OCI-LY7 (cell line): Measurements from ENCODE around the gene KIF22. TPM values are rescaled to one million over a fixed set of nuclear protein-coding genes. Genes with fewer than 3 reads are reported as not detected.

Experiments used
- BruUV-seq: library from RNA; stranded (reverse); fragments of 400-500 nt; replicated peaks from 2 replicates; lab custom pipeline; 2021; lab: Mats Ljungman, UMichigan
- CTCF ChIA-PET: fragments of 300-600 bp; sonication (Branson Sonifier 250); formaldehyde crosslinking; loops from one replicate; lab custom pipeline; 2022; ENCODE audit warnings: antibody characterized with exemption; ENCODE audit not compliant: unreplicated experiment; lab: Charles Lee
- POLR2A ChIA-PET: fragments of 300-600 bp; sonication (Branson Sonifier 250); formaldehyde crosslinking; loops from one replicate; lab custom pipeline; 2022; ENCODE audit warnings: antibody characterized with exemption; lab: Charles Lee
- DNase-seq: peaks from one replicate; pipeline ENCODE4 v3.0.0-alpha.2; 2015; ENCODE audit warnings: low spot score
- H2AFZ ChIP-seq: fragments of 200-600 bp; sonication (generic), shearing (Covaris generic); 2 replicates; pipeline ENCODE4 v1.6.1; 2014; ENCODE audit warnings: mild to moderate bottlenecking, antibody characterized with exemption, low read length, moderate library complexity
- H3K27ac ChIP-seq: fragments of 200-600 bp; sonication (generic); 2 replicates; pipeline ENCODE4 v1.5.1; 2014; ENCODE audit warnings: mixed run types, low read depth, mild to moderate bottlenecking, moderate library complexity, low read length, inconsistent platforms; ENCODE audit not compliant: poor library complexity, severe bottlenecking
- H3K36me3 ChIP-seq: fragments of 200-600 bp; sonication (generic); 2 replicates; pipeline ENCODE4 v1.6.1; 2014; ENCODE audit warnings: mild to moderate bottlenecking, antibody characterized with exemption, low read length, moderate library complexity, mixed read lengths; ENCODE audit not compliant: insufficient read depth
- H3K4me1 ChIP-seq: fragments of 200-600 bp; sonication (generic); 2 replicates; pipeline ENCODE4 v1.5.1; 2014; ENCODE audit warnings: mild to moderate bottlenecking, low read length; ENCODE audit not compliant: insufficient read depth, poor library complexity, severe bottlenecking
- H3K4me2 ChIP-seq: fragments of 200-600 bp; sonication (generic); 2 replicates; pipeline ENCODE4 v1.6.1; 2014; ENCODE audit warnings: mild to moderate bottlenecking, low read length
- H3K4me3 ChIP-seq: fragments of 200-600 bp; sonication (generic); 2 replicates; pipeline ENCODE4 v1.5.1; 2014; ENCODE audit warnings: mild to moderate bottlenecking, low read depth, low read length; ENCODE audit not compliant: poor library complexity, severe bottlenecking
- H3K79me2 ChIP-seq: fragments of 200-600 bp; sonication (generic); 2 replicates; pipeline ENCODE4 v1.6.1; 2016; ENCODE audit warnings: low read depth, mild to moderate bottlenecking, low read length, moderate library complexity, mixed read lengths; ENCODE audit not compliant: insufficient read depth
- H3K9me2 ChIP-seq: fragments of 200-600 bp; sonication (generic); 2 replicates; pipeline ENCODE4 v1.6.1; 2016; ENCODE audit warnings: mild to moderate bottlenecking, low read length, mixed read lengths; ENCODE audit not compliant: insufficient read depth
- H3K9me3 ChIP-seq: fragments of 200-600 bp; sonication (generic); 2 replicates; pipeline ENCODE4 v1.6.1; 2014; ENCODE audit warnings: mild to moderate bottlenecking, mixed run types, low read length, mixed read lengths
- H4K20me1 ChIP-seq: fragments of 200-600 bp; sonication (generic); 2 replicates; pipeline ENCODE4 v1.6.1; 2014; ENCODE audit warnings: mild to moderate bottlenecking, antibody characterized with exemption, low read length, moderate library complexity, mixed read lengths; ENCODE audit not compliant: insufficient read depth
- CTCF ChIP-seq: fragments of 200-600 bp; sonication (generic); conservative IDR thresholded peaks from 2 replicates; pipeline ENCODE4 v1.5.1; 2014; ENCODE audit warnings: mild to moderate bottlenecking, antibody characterized with exemption, low read length, moderate library complexity, mixed read lengths
- EZH2phosphoT487 ChIP-seq: fragments of 200-600 bp; sonication (generic); IDR thresholded peaks from 2 replicates; pipeline ENCODE4 v1.6.1; 2018; ENCODE audit warnings: low read depth, borderline replicate concordance, mild to moderate bottlenecking, mixed run types, antibody characterized with exemption, low read length, moderate library complexity, mixed read lengths
- intact Hi-C: fragments of 100-400 bp; cut with micrococcal nuclease; formaldehyde crosslinking; loops from one replicate; pipeline ENCODE4 v1.10.0; 2022; ENCODE audit not compliant: unreplicated experiment
- total RNA-seq, 2 experiments: library from RNA; depleted of rRNA in 1 of 2; stranded (reverse); fragments of >200 nt in 1 of 2; shearing (Covaris generic) in 1 of 2; gene quantifications; 2 replicates each; pipeline ENCODE4 v1.2.3, GENCODE V29; 2014 to 2022

Gene KIF22
- total RNA-seq, 2 experiments from 2014 or later, result 232 to 339 TPM

- ChIA-PET CTCF (no interaction called here), POLR2A (interaction anchor here (0.7 to 1.1 kb wide), 2 partner anchors 103 to 644 kb away, joined by 3 read pairs; no protein-coding TSS in a partner anchor)
- intact Hi-C loops, result no loop called here
- Histone ChIP-seq H4K20me1 (0 out of 2 replicates have a peak, but pooled peaks cover 4% of the 10 kb centered on the region), H3K4me3 (no peak overlapping the region), H2AFZ (no peak overlapping the region), H3K79me2 (no peaks in the 10 kb centered on the region; the same call in 1 of the 2 replicates), H3K27ac (no peak overlapping the region), H3K4me1 (peaks cover 27% of the 10 kb centered on the region), H3K9me2 (no peaks in the 10 kb centered on the region), H3K36me3 (peaks cover 17% of the 10 kb centered on the region), H3K9me3 (no peaks in the 10 kb centered on the region), H3K4me2 (no peak overlapping the region)
- TF ChIP-seq CTCF (no peak), EZH2phosphoT487 (no peak)
- DNase-seq, result no peak
- BruUV-seq, result no TSS peak
Measured at GRCh38 chr16:29824589-29825144, 34.1 kb downstream of the KIF22 start.

GRCh38 chr16:29825145-29826044 lies 34.8 kb downstream of the KIF22 start:
- no peak overlapping the region for H3K4me2 ChIP-seq
- DNase-seq, result no peak
- no peaks in the 10 kb centered on the region for H3K9me3 ChIP-seq
- H3K27ac ChIP-seq, result no peak overlapping the region
- no peaks in the 10 kb centered on the region for H3K9me2 ChIP-seq
- TF ChIP-seq EZH2phosphoT487, result no peak
- H4K20me1 ChIP-seq, result 0 out of 2 replicates have a peak, but pooled peaks cover 4% of the 10 kb centered on the region
- H3K4me3 ChIP-seq, result no peak overlapping the region
- ChIA-PET POLR2A (interaction anchor here (0.7 to 1.1 kb wide), 2 partner anchors 103 to 643 kb away, joined by 3 read pairs; no protein-coding TSS in a partner anchor), CTCF (no interaction called here)
- intact Hi-C loops, result no loop called here
- H3K79me2 ChIP-seq, result no peaks in the 10 kb centered on the region; the same call in 1 of the 2 replicates
- no TSS peak for BruUV-seq
- H3K36me3 ChIP-seq, result peaks cover 11% of the 10 kb centered on the region; the same call in 1 of the 2 replicates
- H2AFZ ChIP-seq, result no peak overlapping the region
- H3K4me1 ChIP-seq, result peaks cover 20% of the 10 kb centered on the region

GRCh38 chr16:29826342-29826695 lies 35.8 kb downstream of the KIF22 start:
- intact Hi-C loops, result no loop called here
- ChIA-PET CTCF (no interaction called here), POLR2A (interaction anchor here (0.7 kb wide), 1 partner anchor 22 kb away, joined by 3 read pairs; no protein-coding TSS in a partner anchor)
- Histone ChIP-seq H3K79me2 (no peaks in the 10 kb centered on the region), H2AFZ (no peak overlapping the region), H4K20me1 (no peaks in the 10 kb centered on the region), H3K9me2 (no peaks in the 10 kb centered on the region), H3K4me3 (no peak overlapping the region), H3K36me3 (peaks cover 1% of the 10 kb centered on the region; the same call in 1 of the 2 replicates), H3K27ac (no peak overlapping the region), H3K4me1 (peaks cover 11% of the 10 kb centered on the region), H3K4me2 (no peak overlapping the region), H3K9me3 (no peaks in the 10 kb centered on the region)
- no peak for DNase-seq
- no peak for TF ChIP-seq EZH2phosphoT487
- no peak for TF ChIP-seq CTCF
- no TSS peak for BruUV-seq
